GM23338 (cell line): Measurements from ENCODE around the gene ZBTB8A. TPM values are rescaled to one million over a fixed set of nuclear protein-coding genes. Genes with fewer than 3 reads are reported as not detected.

Source experiments
- ATAC-seq: fragments of 200-7000 bp; cut with Tn5 transposase; 3 replicates; pipeline ENCODE4 v1.9.1; 2020
- DNase-seq: peaks from one replicate; pipeline ENCODE4 v3.0.0-alpha.2; 2015; ENCODE audit warnings: low spot score
- H2AFZ ChIP-seq: fragments of 200-600 bp; sonication (generic); 2 replicates; pipeline ENCODE4 v1.8.0; 2016; ENCODE audit warnings: antibody characterized with exemption, mild to moderate bottlenecking, moderate library complexity
- H3F3A ChIP-seq: fragments of 200-600 bp; sonication (generic); replicated peaks from 2 replicates; pipeline ENCODE4 v1.8.0; 2017; ENCODE audit warnings: antibody characterized with exemption, mixed run types, low read depth
- H3K27ac ChIP-seq: fragments of 200-600 bp; sonication (generic); 2 replicates; pipeline ENCODE4 v1.6.1; 2016; ENCODE audit warnings: low read depth
- H3K27me3 ChIP-seq: fragments of 200-600 bp; sonication (generic); 2 replicates; pipeline ENCODE4 v1.8.0; 2016; ENCODE audit warnings: mild to moderate bottlenecking, mixed run types, moderate library complexity; ENCODE audit not compliant: insufficient read depth
- H3K36me3 ChIP-seq: fragments of 200-600 bp; sonication (generic); 2 replicates; pipeline ENCODE4 v1.8.0; 2016; ENCODE audit warnings: mild to moderate bottlenecking; ENCODE audit not compliant: insufficient read depth
- H3K4me1 ChIP-seq: fragments of 200-600 bp; sonication (generic); 2 replicates; pipeline ENCODE4 v1.8.0; 2016; ENCODE audit warnings: mild to moderate bottlenecking, moderate library complexity; ENCODE audit not compliant: insufficient read depth
- H3K4me2 ChIP-seq: fragments of 200-600 bp; sonication (generic); 2 replicates; pipeline ENCODE4 v1.7.1; 2017; ENCODE audit warnings: mixed run types
- H3K4me3 ChIP-seq: fragments of 200-600 bp; sonication (generic); 2 replicates; pipeline ENCODE4 v1.6.1; 2016; ENCODE audit warnings: mixed run types
- H3K79me2 ChIP-seq: fragments of 200-600 bp; sonication (generic); replicated peaks from 2 replicates; pipeline ENCODE4 v1.8.0; 2017; ENCODE audit warnings: mild to moderate bottlenecking; ENCODE audit not compliant: insufficient read depth
- H3K9me2 ChIP-seq: fragments of 200-600 bp; sonication (generic); 2 replicates; pipeline ENCODE4 v1.8.0; 2017; ENCODE audit not compliant: insufficient read depth
- H4K20me1 ChIP-seq: fragments of 200-600 bp; sonication (generic); replicated peaks from 2 replicates; pipeline ENCODE4 v1.8.0; 2017; ENCODE audit warnings: mild to moderate bottlenecking; ENCODE audit not compliant: insufficient read depth
- H3K27ac Mint-ChIP-seq: 2 replicates; pipeline ENCODE4 v1.8.0; 2020; ENCODE audit warnings: inconsistent platforms, mild to moderate bottlenecking, moderate library complexity, mixed read lengths
- H3K27me3 Mint-ChIP-seq: 3 replicates; pipeline ENCODE4 v1.8.0; 2022; ENCODE audit warnings: low read depth, mild to moderate bottlenecking, moderate library complexity, mixed read lengths, inconsistent platforms; ENCODE audit not compliant: insufficient read depth, poor library complexity
- H3K36me3 Mint-ChIP-seq: 3 replicates; pipeline ENCODE4 v1.8.0; 2021; ENCODE audit warnings: low read depth, mild to moderate bottlenecking, inconsistent platforms, moderate library complexity, mixed read lengths
- H3K4me1 Mint-ChIP-seq: 3 replicates; pipeline ENCODE4 v1.8.0; 2020; ENCODE audit warnings: mild to moderate bottlenecking, inconsistent platforms, mixed read lengths
- H3K4me3 Mint-ChIP-seq: 3 replicates; pipeline ENCODE4 v1.8.0; 2021; ENCODE audit warnings: moderate library complexity, mild to moderate bottlenecking, inconsistent platforms, mixed read lengths
- H3K9me3 Mint-ChIP-seq: 3 replicates; pipeline ENCODE4 v1.8.0; 2020; ENCODE audit warnings: moderate library complexity, mild to moderate bottlenecking, inconsistent platforms, mixed read lengths
- CTCF ChIP-seq, 2 experiments: fragments of 200-600 bp in 1 of 2; sonication (generic) in 1 of 2; conservative IDR thresholded peaks; 2 replicates each; pipeline versions ENCODE4 v1.5.1 to v1.6.1; 2016 to 2017; ENCODE audit warnings: antibody characterized with exemption in 2 of 2, low read depth in 2 of 2, mild to moderate bottlenecking in 2 of 2, moderate library complexity in 1 of 2
- ETS1 ChIP-seq: IDR thresholded peaks from 2 replicates; pipeline ENCODE4 v1.6.1; 2016; ENCODE audit warnings: antibody characterized with exemption
- STAT1 ChIP-seq: IDR thresholded peaks from one replicate; pipeline ENCODE4 v1.6.1; 2016; ENCODE audit warnings: antibody characterized with exemption; ENCODE audit not compliant: unreplicated experiment
- ZNF462 ChIP-seq: fragments of 250-450 bp; sonication (Bioruptor Pico); IDR thresholded peaks from 2 replicates; pipeline ENCODE4 v1.5.0; 2020; ENCODE audit warnings: mild to moderate bottlenecking, moderate library complexity
- polyA plus RNA-seq: library from polyadenylated mRNA; unstranded; fragments of >200 nt; fragmentation: Nextera tagmentation; extraction: Ambion mirVana; gene quantifications from 2 replicates; pipeline ENCODE4 v1.2.1, GENCODE V29; 2016
- total RNA-seq: library from RNA; depleted of rRNA; stranded (reverse); fragments of >200 nt; shearing (Covaris generic); gene quantifications from 2 replicates; pipeline ENCODE4 v1.2.3, GENCODE V29; 2014

The ZBTB8A gene
- total and polyA plus RNA-seq, 2 experiments from 2014 or later = 6.1 to 8.4 TPM

GRCh38 chr1:32619701-32620485 is 80.7 kb downstream of the ZBTB8A start:
- no peaks in the 10 kb centered on the region for H3K27me3 Mint-ChIP-seq
- H2AFZ ChIP-seq = no peak overlapping the region
- DNase-seq (no peak), ATAC-seq (no peak)
- H3K4me1 Mint-ChIP-seq = no peaks in the 10 kb centered on the region
- H3K4me2 ChIP-seq = no peak overlapping the region
- no peaks in the 10 kb centered on the region; the same call in 1 of the 2 replicates for H4K20me1 ChIP-seq
- no peaks in the 10 kb centered on the region for H3K4me1 ChIP-seq
- no peaks in the 10 kb centered on the region; the same call in 1 of the 2 replicates for H3K79me2 ChIP-seq
- no peaks in the 10 kb centered on the region; the same call in 1 of the 2 replicates for H3F3A ChIP-seq
- H3K4me3 ChIP-seq = no peak overlapping the region
- H3K27ac ChIP-seq = peak overlapping the region; percentile 21; the same call in 1 of the 2 replicates
- no peaks in the 10 kb centered on the region for H3K9me3 Mint-ChIP-seq
- TF ChIP-seq CTCF (conservative IDR thresholded peaks at IDR 0.05; ENCODE audit: low read depth in 2 of 2) (no peak; a peak in 1 of 4 replicates), ETS1 (no peak), ZNF462 (CRISPR knock-in tag) (no peak), STAT1 (no peak)
- H3K9me2 ChIP-seq = no peaks in the 10 kb centered on the region
- no peaks in the 10 kb centered on the region for H3K27me3 ChIP-seq
- H3K36me3 Mint-ChIP-seq = peaks cover 23% of the 10 kb centered on the region; the same call in 2 of the 3 replicates
- peaks cover 5% of the 10 kb centered on the region; the same call in 1 of the 2 replicates for H3K36me3 ChIP-seq
- no peak overlapping the region for H3K27ac Mint-ChIP-seq
- H3K4me3 Mint-ChIP-seq = no peak overlapping the region
